ENCODE data around the gene LEPROT.

LEPROT gene

DNA sequence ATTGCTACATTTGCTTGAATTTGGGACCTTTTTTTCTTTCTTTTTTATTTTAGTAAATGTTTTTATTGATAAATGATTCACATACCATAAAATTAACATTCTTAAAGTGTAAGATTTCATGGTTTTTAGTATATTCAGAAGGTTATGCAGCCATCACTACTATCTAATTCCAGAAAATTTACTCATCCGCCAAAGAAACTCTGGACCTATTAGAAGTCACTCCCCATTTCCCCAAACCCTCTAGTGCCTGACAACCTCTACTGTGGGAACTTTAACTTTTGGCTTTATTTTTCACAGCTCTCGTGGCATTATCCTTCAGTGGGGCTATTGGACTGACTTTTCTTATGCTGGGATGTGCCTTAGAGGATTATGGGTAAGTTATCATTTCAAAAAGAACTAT, 4.5 kb downstream of the LEPROT start:
- Histone ChIP-seq H3K4me3 (replicated peaks; ENCODE audit: low read depth, low read length) (no peak overlapping the region), H3K36me3 (ENCODE audit: control insufficient read depth, insufficient read depth, low read length) (peaks cover 5% of the 10 kb centered on the region; the same call in 1 of the 2 replicates), H3K27me3 (replicated peaks; ENCODE audit: control insufficient read depth, insufficient read depth, low read length) (no peaks in the 10 kb centered on the region)
- TF ChIP-seq, protein P1, sequence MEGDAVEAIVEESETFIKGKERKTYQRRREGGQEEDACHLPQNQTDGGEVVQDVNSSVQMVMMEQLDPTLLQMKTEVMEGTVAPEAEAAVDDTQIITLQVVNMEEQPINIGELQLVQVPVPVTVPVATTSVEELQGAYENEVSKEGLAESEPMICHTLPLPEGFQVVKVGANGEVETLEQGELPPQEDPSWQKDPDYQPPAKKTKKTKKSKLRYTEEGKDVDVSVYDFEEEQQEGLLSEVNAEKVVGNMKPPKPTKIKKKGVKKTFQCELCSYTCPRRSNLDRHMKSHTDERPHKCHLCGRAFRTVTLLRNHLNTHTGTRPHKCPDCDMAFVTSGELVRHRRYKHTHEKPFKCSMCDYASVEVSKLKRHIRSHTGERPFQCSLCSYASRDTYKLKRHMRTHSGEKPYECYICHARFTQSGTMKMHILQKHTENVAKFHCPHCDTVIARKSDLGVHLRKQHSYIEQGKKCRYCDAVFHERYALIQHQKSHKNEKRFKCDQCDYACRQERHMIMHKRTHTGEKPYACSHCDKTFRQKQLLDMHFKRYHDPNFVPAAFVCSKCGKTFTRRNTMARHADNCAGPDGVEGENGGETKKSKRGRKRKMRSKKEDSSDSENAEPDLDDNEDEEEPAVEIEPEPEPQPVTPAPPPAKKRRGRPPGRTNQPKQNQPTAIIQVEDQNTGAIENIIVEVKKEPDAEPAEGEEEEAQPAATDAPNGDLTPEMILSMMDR (IDR thresholded peaks at IDR 0.05; ENCODE audit: insufficient read depth, low read length, poor library complexity, severe bottlenecking), result no peak
- DNase-seq (ENCODE audit: extremely low read depth, insufficient read length), result no peak

DNA sequence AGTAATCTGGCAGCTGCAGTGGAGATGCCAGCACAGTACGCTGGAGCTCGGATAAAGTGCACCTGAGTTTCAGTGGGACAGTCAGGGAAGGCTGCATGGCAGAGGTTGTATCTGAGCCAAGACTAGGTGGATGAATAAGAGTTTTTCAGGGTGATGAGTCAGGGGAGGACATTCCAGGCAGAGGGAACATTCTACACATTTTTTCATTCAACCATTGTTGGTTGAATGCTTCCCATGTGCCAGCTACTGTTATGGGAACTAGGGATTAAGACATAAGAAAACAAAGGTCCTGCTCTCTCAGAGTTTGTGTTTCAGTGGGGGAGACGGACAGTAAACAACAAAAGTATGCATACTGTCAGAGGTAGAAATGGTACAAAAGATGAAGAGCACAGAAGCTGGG, 5.2 kb downstream of the LEPROT start:
- no peak overlapping the region for H3K4me3 ChIP-seq (replicated peaks; ENCODE audit: low read depth, low read length)
- H3K36me3 ChIP-seq (ENCODE audit: control insufficient read depth, insufficient read depth, low read length), result peaks cover 6% of the 10 kb centered on the region
- no peak for DNase-seq (ENCODE audit: extremely low read depth, insufficient read length)
- TF ChIP-seq, protein P1 (IDR thresholded peaks at IDR 0.05; ENCODE audit: insufficient read depth, low read length, poor library complexity, severe bottlenecking), result no peak
- no peaks in the 10 kb centered on the region for H3K27me3 ChIP-seq (replicated peaks; ENCODE audit: control insufficient read depth, insufficient read depth, low read length)

DNA sequence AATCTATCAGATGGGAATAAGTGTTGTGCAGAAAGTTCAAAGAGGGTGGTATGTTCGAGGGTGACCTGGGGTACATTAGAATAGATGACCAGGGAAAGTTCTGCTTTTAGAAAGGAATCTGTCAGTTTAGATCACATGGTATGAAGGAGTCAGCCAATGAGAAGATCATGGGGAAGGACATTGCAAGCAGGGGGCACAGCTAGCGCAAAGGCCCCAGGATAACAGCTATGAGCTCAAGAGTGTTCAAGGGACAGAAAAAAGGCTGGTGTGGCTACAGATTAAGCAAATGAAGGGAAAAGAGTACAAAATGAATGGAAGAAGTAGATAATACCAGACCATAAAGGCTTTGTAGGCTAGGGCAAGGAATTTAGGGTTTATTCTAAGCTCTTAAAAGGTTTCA, 8.6 kb downstream of the LEPROT start:
- H3K27me3 ChIP-seq (replicated peaks; ENCODE audit: control insufficient read depth, insufficient read depth, low read length), result no peaks in the 10 kb centered on the region
- no peak overlapping the region for H3K4me3 ChIP-seq (replicated peaks; ENCODE audit: low read depth, low read length)
- peaks cover 8% of the 10 kb centered on the region for H3K36me3 ChIP-seq (ENCODE audit: control insufficient read depth, insufficient read depth, low read length)
- TF ChIP-seq, protein P1 (IDR thresholded peaks at IDR 0.05; ENCODE audit: insufficient read depth, low read length, poor library complexity, severe bottlenecking), result no peak
- no peak for DNase-seq (ENCODE audit: extremely low read depth, insufficient read length)

DNA sequence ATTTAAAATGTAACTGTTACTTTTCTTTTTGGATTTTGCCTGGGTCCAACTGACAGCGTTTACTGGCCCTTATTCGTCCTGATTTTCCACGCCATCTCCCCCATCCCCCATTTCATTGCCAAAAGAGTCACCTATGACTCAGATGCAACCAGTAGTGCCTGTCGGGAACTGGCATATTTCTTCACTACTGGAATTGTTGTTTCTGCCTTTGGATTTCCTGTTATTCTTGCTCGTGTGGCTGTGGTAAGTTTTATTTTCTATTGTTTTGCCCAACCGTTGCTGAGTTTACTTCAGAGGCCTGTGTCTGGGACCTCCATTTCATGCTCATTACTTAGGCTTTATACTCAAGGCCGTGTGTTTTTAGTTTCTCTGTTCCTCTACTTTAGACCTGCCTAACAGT, 9.3 kb downstream of the LEPROT start:
- Histone ChIP-seq H3K27me3 (replicated peaks; ENCODE audit: control insufficient read depth, insufficient read depth, low read length) (no peaks in the 10 kb centered on the region), H3K4me3 (replicated peaks; ENCODE audit: low read depth, low read length) (no peak overlapping the region), H3K36me3 (ENCODE audit: control insufficient read depth, insufficient read depth, low read length) (peaks cover 8% of the 10 kb centered on the region)
- TF ChIP-seq, protein P1 (IDR thresholded peaks at IDR 0.05; ENCODE audit: insufficient read depth, low read length, poor library complexity, severe bottlenecking), result no peak
- no peak for DNase-seq (ENCODE audit: extremely low read depth, insufficient read length)

DNA sequence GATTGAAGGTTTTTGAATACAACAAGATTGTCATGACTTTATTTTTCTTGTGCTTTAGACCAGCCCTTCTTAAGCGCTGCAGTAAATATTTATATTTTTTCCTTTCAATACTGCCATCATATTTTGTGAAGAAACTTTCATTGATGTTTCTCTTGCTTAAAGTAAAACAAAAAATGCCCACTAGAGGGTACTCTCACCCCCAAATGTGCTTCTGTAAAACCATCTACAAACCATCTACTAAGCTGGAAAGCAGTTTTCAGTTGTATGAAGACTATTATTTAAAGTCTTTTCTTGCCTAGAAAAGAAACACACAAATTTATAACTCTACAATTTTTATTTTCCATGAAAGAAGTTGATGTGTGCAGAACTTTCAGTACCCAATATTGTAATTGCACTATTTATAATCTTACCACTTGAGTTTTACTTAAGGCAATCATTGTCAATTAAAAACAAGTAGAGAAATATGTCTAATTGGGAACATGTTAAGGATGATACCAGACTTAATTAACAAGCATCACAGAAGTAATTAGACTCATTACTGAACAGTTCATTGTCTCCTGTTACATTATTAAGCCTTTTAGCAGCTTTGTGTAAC, 10.7 kb downstream of the LEPROT start:
- no peak overlapping the region for H3K4me3 ChIP-seq (replicated peaks; ENCODE audit: low read depth, low read length)
- TF ChIP-seq, protein P1 (IDR thresholded peaks at IDR 0.05; ENCODE audit: insufficient read depth, low read length, poor library complexity, severe bottlenecking), result peak; percentile 59
- H3K36me3 ChIP-seq (ENCODE audit: control insufficient read depth, insufficient read depth, low read length), result peaks cover 3% of the 10 kb centered on the region
- no peaks in the 10 kb centered on the region for H3K27me3 ChIP-seq (replicated peaks; ENCODE audit: control insufficient read depth, insufficient read depth, low read length)
- DNase-seq (ENCODE audit: extremely low read depth, insufficient read length), result no peak

DNA sequence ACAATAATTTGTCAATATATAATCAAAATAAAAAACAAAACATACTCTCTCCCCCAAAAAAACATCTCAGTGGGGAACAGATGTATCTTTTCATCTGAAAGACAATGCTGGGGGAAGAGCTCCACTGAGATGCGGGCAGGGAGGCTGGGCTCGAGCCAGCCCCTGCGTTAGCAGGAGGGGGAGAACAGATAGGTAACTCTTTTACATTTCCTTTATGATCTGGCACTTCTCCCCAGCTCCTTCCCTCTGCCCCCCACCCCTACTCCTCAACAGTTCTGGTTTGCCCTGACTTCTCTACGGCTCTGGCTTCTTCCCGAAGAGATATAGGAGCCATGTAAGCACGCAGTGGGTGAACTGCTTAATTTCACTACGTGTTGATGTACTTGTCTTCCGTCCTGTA, 12.4 kb downstream of the LEPROT start:
- Histone ChIP-seq H3K27me3 (replicated peaks; ENCODE audit: control insufficient read depth, insufficient read depth, low read length) (no peaks in the 10 kb centered on the region), H3K4me3 (replicated peaks; ENCODE audit: low read depth, low read length) (no peak overlapping the region), H3K36me3 (ENCODE audit: control insufficient read depth, insufficient read depth, low read length) (peaks cover 3% of the 10 kb centered on the region)
- TF ChIP-seq, protein P1 (IDR thresholded peaks at IDR 0.05; ENCODE audit: insufficient read depth, low read length, poor library complexity, severe bottlenecking), result no peak
- DNase-seq (ENCODE audit: extremely low read depth, insufficient read length), result no peak

Data from GM06990 (cell line).